HG03520 (cell line): ENCODE results near the gene ATP5F1E.
A peak's percentile ranks its signal among the peaks of the same experiment; 100 is the strongest.
"Not testable (repeated sequence)": the region's sequence is repeated elsewhere in the genome, so short reads cannot be mapped to it uniquely, and the experiment has no call there.

Experiments
- ATAC-seq: cut with Tn5 transposase; IDR thresholded peaks from one replicate; pipeline ENCODE4 v1.9.1; 2021; ENCODE audit warnings: mild to moderate bottlenecking, moderate library complexity; ENCODE audit not compliant: unreplicated experiment

ATP5F1E gene

GRCh38 chr20:58992911-58993310 is 39.2 kb downstream of the ATP5F1E start:
- no peak for ATAC-seq

DNA sequence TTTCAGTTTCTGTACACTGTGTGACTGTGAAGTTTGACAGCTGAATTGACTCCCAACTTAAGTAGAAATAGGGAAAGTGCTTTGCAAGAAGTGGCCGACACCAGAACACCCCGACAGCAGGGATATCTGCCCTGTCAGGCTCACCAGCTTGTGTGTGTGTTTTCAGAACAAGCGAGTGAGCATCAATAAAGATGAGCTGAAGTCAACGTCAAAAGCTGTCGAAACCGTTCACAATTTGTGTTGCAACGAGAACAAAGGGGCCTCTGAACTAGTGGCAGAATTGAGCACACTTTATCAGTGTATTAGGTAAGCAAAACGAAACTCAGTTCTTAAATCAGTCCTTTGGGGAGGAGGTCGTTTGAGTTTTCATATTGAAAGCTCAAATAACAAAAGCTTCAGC is 40.4 kb downstream of the ATP5F1E start:
- ATAC-seq = no peak

DNA sequence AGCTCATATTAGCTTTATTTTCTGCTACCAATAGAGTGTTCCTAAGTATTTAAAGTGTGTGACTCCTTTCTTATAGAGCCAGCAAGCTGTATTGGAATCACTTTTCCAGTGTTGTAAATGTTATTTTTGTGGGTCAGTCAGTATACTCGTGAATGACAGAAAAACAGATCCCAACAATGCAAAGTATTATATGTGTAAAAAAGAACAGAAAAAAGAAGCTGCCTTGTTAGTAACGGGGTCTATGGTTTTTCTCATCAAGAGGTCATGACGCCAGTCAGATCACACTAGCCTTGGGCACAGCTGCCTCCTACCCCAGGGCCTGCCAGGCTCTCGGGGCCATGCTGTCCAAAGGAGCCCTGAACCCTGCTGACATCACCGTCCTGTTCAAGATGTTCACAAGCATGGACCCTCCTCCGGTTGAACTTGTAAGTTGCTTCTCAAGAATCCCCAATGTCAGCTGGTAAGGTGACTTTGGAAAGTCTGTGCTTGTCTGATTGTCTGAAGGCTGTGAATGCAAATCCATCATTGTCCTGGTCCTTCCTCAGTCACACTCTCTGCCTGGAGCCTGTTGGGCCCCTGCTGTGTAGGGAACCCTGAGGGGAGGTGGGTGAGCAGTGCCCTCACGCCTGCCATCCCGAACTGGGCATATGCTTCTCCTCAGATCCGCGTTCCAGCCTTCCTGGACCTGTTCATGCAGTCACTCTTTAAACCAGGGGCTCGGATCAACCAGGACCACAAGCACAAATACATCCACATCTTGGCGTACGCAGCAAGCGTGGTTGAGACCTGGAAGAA is 41.3 kb downstream of the ATP5F1E start:
- ATAC-seq = no peak

DNA sequence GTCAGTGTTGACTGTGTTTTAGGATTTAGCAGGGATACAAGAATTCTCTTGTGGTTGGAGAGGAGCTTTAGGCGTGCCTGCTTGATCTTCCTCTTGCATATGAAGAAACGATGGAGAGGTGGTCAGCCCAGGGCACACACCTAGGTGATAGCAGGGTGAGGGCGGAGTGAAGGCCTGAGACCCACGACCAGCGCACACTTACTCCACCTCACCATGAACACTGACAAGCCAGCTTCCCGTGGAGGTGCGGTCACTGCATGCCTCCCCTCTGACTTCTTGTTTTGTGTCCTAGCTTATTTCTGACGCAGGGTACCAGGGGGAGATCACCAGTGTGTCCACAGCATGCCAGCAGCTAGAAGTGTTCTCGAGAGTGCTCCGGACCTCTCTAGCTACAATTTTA is 42.9 kb downstream of the ATP5F1E start:
- no peak for ATAC-seq

DNA sequence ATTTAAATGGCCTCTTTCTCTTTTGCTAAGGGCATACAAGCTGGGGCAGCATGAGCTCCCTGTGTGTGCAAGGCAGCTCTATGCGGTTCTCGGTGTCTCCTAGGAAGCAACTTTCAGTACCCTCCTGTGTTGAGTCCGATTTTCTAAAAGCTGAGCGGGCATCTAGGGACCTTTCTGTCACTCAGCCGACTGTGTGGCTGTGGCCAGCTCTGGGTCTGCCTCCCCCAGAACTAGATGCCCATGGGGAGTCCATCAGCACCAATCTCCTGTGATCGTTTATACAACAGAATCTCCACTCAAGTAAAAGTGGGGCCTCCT is 43.6 kb downstream of the ATP5F1E start:
- ATAC-seq = no peak

GRCh38 chr20:58987790-58988564 is 44.2 kb downstream of the ATP5F1E start:
- ATAC-seq = no peak

DNA sequence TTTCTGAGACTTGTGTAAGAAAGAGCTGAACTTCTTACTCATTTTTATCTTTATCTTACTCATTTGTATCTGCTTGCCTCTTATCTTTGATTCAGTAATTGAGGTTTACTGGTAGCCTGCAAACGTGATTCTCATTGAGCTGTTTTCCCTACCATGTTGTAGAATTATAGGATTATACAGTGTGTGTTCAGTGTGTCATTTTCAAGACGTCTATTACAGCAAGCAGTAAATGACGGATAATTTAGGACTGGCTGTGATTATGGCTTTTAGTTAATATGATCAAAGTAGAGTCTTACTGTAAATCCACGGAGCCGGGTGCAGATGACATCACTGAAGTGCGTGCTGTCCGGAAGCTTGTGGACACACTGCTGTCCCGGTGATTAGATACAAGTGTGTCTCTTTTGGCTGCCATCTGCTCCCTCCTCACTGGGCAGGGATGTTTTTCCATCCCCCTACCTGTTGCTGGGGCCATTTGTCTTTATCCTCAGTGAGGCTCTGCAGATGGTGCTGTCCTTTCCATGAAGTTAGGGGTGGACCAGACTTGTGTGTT is 45.1 kb downstream of the ATP5F1E start:
- no peak for ATAC-seq

DNA sequence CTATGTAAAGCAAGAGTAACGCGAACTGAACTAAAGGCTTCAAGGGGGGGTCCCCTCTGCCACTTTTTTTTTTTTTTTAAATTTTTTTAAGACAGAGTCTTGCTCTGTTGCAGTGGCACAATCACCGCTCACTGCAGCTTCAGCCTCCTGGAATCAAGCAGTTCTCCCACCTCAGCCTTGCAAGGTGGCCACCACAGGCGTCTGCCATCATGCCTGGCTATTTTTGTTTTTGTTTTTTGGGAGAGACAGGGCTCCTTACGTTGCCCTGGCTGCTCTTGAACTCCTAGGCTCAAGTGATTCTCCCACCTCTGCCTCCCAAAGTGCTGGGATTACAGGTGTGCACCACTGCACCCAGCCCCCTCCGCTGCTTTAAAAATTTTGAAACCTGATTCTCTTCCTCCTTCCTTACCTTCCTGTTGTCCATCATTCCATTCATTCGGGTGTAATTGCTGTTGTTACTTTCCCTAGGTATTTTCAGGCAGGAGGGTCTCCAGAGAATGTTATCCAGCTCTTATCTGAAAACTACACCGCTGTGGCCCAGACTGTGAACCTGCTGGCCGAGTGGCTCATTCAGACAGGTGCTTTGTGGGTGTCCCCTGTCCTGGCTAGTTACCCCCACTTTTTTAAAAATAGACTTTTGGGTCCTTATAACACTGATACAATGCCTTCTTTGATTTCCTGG is 45.7 kb downstream of the ATP5F1E start:
- ATAC-seq = no peak

- no peak for ATAC-seq
Measured at GRCh38 chr20:58985656-58986055, 46.5 kb downstream of the ATP5F1E start.

DNA sequence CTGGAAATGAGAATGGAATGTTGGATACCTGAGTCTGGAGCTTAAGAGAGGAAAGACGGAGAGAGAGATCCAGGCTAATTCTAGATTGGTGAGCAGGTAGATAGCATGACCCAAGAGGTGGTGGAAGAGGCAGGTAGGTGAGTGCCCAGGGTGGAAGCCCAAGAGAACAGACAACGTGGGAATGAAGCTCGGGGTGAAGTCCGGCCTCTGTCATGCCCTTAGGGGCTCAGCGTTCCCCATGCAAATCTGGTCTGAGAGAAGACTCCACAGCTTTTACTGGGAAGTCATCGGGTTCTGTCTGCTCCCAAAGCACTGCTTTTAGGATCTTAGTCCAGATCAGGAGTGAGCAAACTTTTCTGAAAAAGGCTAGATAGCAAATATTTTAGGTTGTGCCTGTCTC is 47.4 kb downstream of the ATP5F1E start:
- ATAC-seq = no peak

GRCh38 chr20:58983115-58983468 is 49.0 kb downstream of the ATP5F1E start:
- ATAC-seq = not testable (repeated sequence)

GRCh38 chr20:58982406-58983114 is 49.6 kb downstream of the ATP5F1E start:
- no peak for ATAC-seq

DNA sequence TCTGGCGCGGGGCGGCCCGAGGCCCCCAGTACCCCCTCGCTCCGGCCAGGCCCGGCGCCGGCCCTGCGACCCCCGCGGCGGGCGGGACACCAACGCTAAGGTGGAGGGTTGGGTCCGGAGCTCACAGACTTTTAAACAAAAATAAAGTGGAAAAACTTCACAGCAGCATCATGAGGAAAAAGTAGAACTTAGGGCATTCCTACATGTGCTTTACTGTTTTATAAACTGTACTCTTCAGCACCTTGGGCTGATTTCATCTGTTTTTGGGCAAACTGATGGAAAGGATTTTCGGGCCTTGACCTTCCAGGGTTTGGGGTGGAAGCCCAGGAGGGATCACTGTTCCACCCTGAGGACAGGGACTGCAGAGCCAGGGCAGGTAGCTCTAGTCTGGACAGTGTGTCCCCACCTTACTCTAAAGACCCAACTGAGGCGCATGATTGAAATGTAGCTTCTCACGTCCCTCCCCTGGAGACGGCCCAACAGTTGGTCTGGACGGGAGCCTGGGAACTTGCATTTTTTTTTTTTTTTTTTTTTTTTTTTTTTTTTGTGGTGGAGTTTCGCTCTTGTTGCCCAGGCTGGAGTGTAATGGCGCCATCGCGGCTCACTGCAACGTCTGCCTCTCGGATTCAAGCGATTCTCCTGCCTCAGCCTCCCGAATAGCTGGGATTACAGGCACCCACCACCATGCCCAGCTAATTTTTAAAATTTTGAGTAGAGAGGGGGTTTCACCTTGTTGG is 50.3 kb downstream of the ATP5F1E start:
- peak; percentile 3 for ATAC-seq

GRCh38 chr20:58980711-58981627 is 51.2 kb downstream of the ATP5F1E start, which contains the start of gene NELFCD:
Gene NELFCD, plus strand, starts transcription at chr20:58981256. Its CDS starts 54 bp downstream, at chr20:58981310.
- peak; percentile 68 for ATAC-seq

GRCh38 chr20:58978351-58979190 is 53.6 kb downstream of the ATP5F1E start:
- no peak for ATAC-seq

- ATAC-seq = no peak
Measured at GRCh38 chr20:58976061-58976730, 55.9 kb downstream of the ATP5F1E start.
